ENCODE results near the gene WSCD1.

The WSCD1 gene

DNA sequence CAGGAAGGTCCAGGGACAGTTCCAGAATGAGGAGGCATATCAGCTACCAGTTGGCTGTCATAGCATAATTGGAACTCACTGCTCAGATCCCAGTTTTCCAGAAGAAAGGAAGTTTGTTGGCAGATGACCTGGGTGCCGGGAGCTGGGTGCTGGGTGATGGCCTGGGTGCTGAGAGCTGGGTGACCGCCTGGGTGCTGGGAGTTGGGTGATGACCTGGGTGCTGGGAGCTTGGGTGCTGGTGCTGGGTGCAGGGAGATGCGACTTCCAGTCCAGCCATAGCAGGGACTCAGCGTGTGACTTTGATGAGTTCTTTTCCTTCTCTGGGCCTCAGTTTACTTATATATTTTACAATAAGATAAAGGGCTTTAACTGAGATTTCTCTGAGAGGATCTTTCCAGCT, 18.0 kb downstream of the WSCD1 start:
- Histone ChIP-seq H3K4me3 (ENCODE audit: low read length) (no peak overlapping the region), H3K4me1 (ENCODE audit: control insufficient read depth, low read length) (no peaks in the 10 kb centered on the region), H3K79me2 (ENCODE audit: control insufficient read depth, low read length) (no peaks in the 10 kb centered on the region), H3K27ac (ENCODE audit: low read depth, low read length) (no peak overlapping the region), H3K36me3 (ENCODE audit: control insufficient read depth, low read length) (no peaks in the 10 kb centered on the region), H3K9me3 (ENCODE audit: control insufficient read depth, insufficient read depth, low read length) (no peaks in the 10 kb centered on the region), H3K4me2 (ENCODE audit: low read length) (no peak overlapping the region), H4K20me1 (ENCODE audit: control insufficient read depth, insufficient read depth, low read depth, low read length) (no peaks in the 10 kb centered on the region), H3K27me3 (ENCODE audit: control insufficient read depth, low read length) (no peaks in the 10 kb centered on the region), H3K9me2 (replicated peaks; ENCODE audit: control insufficient read depth, low read length) (no peaks in the 10 kb centered on the region), H3F3A (ENCODE audit: control insufficient read depth, insufficient read depth) (no peaks in the 10 kb centered on the region)
- TF ChIP-seq, protein P1, sequence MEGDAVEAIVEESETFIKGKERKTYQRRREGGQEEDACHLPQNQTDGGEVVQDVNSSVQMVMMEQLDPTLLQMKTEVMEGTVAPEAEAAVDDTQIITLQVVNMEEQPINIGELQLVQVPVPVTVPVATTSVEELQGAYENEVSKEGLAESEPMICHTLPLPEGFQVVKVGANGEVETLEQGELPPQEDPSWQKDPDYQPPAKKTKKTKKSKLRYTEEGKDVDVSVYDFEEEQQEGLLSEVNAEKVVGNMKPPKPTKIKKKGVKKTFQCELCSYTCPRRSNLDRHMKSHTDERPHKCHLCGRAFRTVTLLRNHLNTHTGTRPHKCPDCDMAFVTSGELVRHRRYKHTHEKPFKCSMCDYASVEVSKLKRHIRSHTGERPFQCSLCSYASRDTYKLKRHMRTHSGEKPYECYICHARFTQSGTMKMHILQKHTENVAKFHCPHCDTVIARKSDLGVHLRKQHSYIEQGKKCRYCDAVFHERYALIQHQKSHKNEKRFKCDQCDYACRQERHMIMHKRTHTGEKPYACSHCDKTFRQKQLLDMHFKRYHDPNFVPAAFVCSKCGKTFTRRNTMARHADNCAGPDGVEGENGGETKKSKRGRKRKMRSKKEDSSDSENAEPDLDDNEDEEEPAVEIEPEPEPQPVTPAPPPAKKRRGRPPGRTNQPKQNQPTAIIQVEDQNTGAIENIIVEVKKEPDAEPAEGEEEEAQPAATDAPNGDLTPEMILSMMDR (IDR thresholded peaks at IDR 0.05; ENCODE audit: low read depth, low read length, poor library complexity, severe bottlenecking): no peak
- no peak for TF ChIP-seq EZH2phosphoT487 (IDR thresholded peaks at IDR 0.05; ENCODE audit: borderline replicate concordance, low read length)

DNA sequence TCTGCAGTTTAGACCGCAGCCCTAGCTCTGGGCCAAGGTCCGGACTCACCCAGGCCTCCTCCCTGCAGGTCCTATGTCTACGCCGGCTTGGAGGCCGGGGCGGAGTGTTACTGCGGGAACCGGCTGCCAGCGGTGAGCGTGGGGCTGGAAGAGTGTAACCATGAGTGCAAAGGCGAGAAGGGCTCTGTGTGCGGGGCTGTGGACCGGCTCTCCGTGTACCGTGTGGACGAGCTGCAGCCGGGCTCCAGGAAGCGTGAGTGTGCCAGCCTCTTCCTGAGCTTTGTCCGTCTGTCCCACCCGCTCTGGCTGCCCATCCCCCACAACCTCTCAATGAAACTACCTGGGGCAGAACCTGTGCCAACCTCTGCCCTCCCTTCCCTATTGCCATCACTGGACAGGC, 20.1 kb downstream of the WSCD1 start:
- no peaks in the 10 kb centered on the region for H4K20me1 ChIP-seq (ENCODE audit: control insufficient read depth, insufficient read depth, low read depth, low read length)
- no peaks in the 10 kb centered on the region for H3K4me1 ChIP-seq (ENCODE audit: control insufficient read depth, low read length)
- no peaks in the 10 kb centered on the region for H3K79me2 ChIP-seq (ENCODE audit: control insufficient read depth, low read length)
- H3K27ac ChIP-seq (ENCODE audit: low read depth, low read length): no peak overlapping the region
- TF ChIP-seq, protein P1 (IDR thresholded peaks at IDR 0.05; ENCODE audit: low read depth, low read length, poor library complexity, severe bottlenecking): no peak
- no peak for TF ChIP-seq EZH2phosphoT487 (IDR thresholded peaks at IDR 0.05; ENCODE audit: borderline replicate concordance, low read length)
- no peaks in the 10 kb centered on the region for H3K27me3 ChIP-seq (ENCODE audit: control insufficient read depth, low read length)
- H3K9me2 ChIP-seq (replicated peaks; ENCODE audit: control insufficient read depth, low read length): no peaks in the 10 kb centered on the region
- no peak overlapping the region for H3K4me2 ChIP-seq (ENCODE audit: low read length)
- no peaks in the 10 kb centered on the region for H3K9me3 ChIP-seq (ENCODE audit: control insufficient read depth, insufficient read depth, low read length)
- H3K4me3 ChIP-seq (ENCODE audit: low read length): no peak overlapping the region
- H3K36me3 ChIP-seq (ENCODE audit: control insufficient read depth, low read length): no peaks in the 10 kb centered on the region
- no peaks in the 10 kb centered on the region for H3F3A ChIP-seq (ENCODE audit: control insufficient read depth, insufficient read depth)

DNA sequence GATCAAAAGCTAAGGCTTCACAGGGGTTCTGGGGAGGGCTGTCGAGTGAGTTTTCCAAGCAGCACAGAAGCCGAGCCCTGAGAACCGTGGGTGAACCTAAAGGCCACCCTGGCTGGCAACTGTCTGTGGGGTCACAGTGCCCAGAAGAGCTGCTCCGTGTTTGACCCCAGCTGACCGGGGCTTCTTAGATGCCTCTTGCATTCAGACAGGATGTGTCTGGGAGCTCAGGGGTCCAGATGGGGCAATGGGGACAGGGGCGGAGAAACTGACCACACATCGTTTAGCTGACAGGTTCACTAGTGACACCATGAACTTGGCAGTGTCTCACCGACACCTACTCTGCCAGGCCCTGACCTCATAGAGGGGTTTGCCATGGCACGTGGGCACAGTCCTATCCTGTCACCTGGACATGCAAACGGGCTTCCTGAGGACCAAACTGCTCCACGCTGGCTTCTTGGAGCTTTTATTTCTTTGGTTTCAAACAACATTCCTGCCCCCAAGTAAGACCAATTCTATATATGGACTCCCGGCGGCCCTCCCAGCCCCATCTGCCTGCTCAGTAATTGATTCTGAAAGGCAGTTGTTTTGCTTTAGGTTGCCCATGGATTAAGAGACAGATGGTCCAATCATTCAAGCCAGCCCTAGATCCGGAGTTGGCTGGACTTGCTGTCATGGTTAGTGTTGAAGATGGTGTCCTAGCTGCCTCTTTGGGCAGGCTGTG, 22.2 kb downstream of the WSCD1 start:
- H3K9me3 ChIP-seq (ENCODE audit: control insufficient read depth, insufficient read depth, low read length): no peaks in the 10 kb centered on the region
- H3K27me3 ChIP-seq (ENCODE audit: control insufficient read depth, low read length): no peaks in the 10 kb centered on the region
- H3K4me3 ChIP-seq (ENCODE audit: low read length): no peak overlapping the region
- TF ChIP-seq, protein P1 (IDR thresholded peaks at IDR 0.05; ENCODE audit: low read depth, low read length, poor library complexity, severe bottlenecking): no peak
- TF ChIP-seq EZH2phosphoT487 (IDR thresholded peaks at IDR 0.05; ENCODE audit: borderline replicate concordance, low read length): no peak
- H3K79me2 ChIP-seq (ENCODE audit: control insufficient read depth, low read length): no peaks in the 10 kb centered on the region
- H3K9me2 ChIP-seq (replicated peaks; ENCODE audit: control insufficient read depth, low read length): no peaks in the 10 kb centered on the region
- H3K27ac ChIP-seq (ENCODE audit: low read depth, low read length): no peak overlapping the region
- no peaks in the 10 kb centered on the region for H3F3A ChIP-seq (ENCODE audit: control insufficient read depth, insufficient read depth)
- H4K20me1 ChIP-seq (ENCODE audit: control insufficient read depth, insufficient read depth, low read depth, low read length): no peaks in the 10 kb centered on the region
- no peaks in the 10 kb centered on the region for H3K36me3 ChIP-seq (ENCODE audit: control insufficient read depth, low read length)
- no peak overlapping the region for H3K4me2 ChIP-seq (ENCODE audit: low read length)
- no peaks in the 10 kb centered on the region for H3K4me1 ChIP-seq (ENCODE audit: control insufficient read depth, low read length)

Data from DOHH2 (cell line).